Esophagus (tissue), 2 donors: Measurements from ENCODE around the gene ZNF200. TPM values are rescaled to one million over a fixed set of nuclear protein-coding genes. Genes with fewer than 3 reads are reported as not detected.
A peak's percentile ranks its signal among the peaks of the same experiment; 100 is the strongest.
"Not testable (repeated sequence)": the region's sequence is repeated elsewhere in the genome, so short reads cannot be mapped to it uniquely, and the experiment has no call there.

ENCODE experiments used
- H3K27ac ChIP-seq, 2 donors: one replicate each; pipeline ENCODE4 v1.5.1; 2013; ENCODE audit warnings: low read depth in 2 of 2, mild to moderate bottlenecking in 2 of 2, inconsistent platforms in 1 of 2, low read length in 1 of 2, moderate library complexity in 1 of 2
- H3K27me3 ChIP-seq, 2 donors: one replicate each; pipeline ENCODE4 v1.6.1; 2013; ENCODE audit warnings: low read length in 2 of 2, control low read depth in 1 of 2, mild to moderate bottlenecking in 1 of 2; ENCODE audit not compliant: insufficient read depth in 2 of 2, control insufficient read depth in 1 of 2
- H3K36me3 ChIP-seq, 2 donors: one replicate each; pipeline ENCODE4 v1.6.1; 2013; ENCODE audit warnings: low read length in 1 of 2; ENCODE audit not compliant: control insufficient read depth in 2 of 2, insufficient read depth in 2 of 2
- H3K4me1 ChIP-seq, 2 donors: one replicate each; pipeline ENCODE4 v1.6.1; 2013; ENCODE audit warnings: low read length in 1 of 2; ENCODE audit not compliant: control insufficient read depth in 2 of 2, insufficient read depth in 2 of 2
- H3K4me3 ChIP-seq, 2 donors: one replicate each; pipeline ENCODE4 v1.5.1; 2013; ENCODE audit warnings: low read length in 2 of 2, mild to moderate bottlenecking in 2 of 2, low read depth in 1 of 2, moderate library complexity in 1 of 2
- H3K9me3 ChIP-seq, 2 donors: one replicate each; pipeline ENCODE4 v1.6.1; 2013; ENCODE audit warnings: mild to moderate bottlenecking in 2 of 2, low read depth in 1 of 2, low read length in 1 of 2, moderate library complexity in 1 of 2; ENCODE audit not compliant: control insufficient read depth in 2 of 2, insufficient read depth in 1 of 2
- WGBS, 2 donors: extraction: QIAGEN DNeasy Blood & Tissue Kit; methylation state at CpG; one replicate each; pipeline ENCODE4 v1.1.7; 2013; 5-methylcytosine and 5-hydroxymethylcytosine counted together
- polyA plus RNA-seq, 2 donors: library from polyadenylated mRNA; stranded (reverse); fragments of 200-250 nt; gene quantifications; one replicate each; pipeline ENCODE4 v1.2.3, GENCODE V29; 2013
- donor health status: healthy with polysubstance abuse.
- donor health status: Bipolar disorder and iron deficiency.

Gene ZNF200
- polyA plus RNA-seq, 2 donors, result 2.6 to 2.8 TPM

DNA sequence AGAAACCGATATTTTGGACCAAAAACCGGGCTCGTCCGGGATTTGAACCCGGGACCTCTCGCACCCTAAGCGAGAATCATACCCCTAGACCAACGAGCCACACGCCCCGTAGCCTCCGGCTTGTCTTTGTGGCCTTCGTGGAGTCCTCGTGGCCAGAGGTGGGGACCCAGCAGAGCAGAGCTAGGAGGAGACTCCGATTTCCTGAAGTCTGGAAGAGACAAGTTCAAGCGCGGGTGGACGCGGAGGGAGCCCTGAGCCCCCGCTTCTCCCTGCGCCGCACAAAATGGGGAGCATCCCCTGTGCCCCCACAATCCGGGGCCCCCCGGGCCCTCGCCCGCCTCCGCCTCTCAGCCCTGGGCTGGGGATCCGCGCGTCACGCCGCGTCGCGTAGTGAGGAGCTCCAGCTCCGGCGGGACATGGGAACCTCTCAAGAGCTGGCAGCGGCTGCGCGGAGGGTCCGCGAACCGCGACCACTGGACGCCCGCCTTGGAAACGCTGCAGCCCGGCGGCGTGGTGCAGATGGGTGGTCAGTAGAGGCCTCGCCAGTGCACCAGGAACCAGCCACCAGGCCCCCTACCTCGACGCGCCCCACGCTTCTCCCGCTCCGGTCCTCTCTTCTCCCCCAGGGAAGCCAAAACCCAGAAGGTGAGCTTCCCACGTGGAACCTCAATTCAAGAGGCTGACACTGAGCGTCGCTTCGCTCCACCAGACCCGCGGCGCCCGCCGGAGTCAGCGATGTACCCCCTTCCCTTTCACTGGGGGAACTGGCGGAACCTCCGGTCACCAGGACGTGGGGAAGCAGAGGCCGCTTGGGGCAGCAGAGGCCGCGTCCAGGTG lies 52.1 kb downstream of the ZNF200 start:
- Histone ChIP-seq H3K4me3 (peak overlapping the region; percentile 34 to 41), H3K4me1 (peaks cover 2 to 8% of the 10 kb centered on the region in 2 donors), H3K27me3 (peaks cover 5 to 30% of the 10 kb centered on the region in 2 donors), H3K27ac (no peak overlapping the region), H3K9me3 (no peaks in the 10 kb centered on the region), H3K36me3 (no peaks in the 10 kb centered on the region)
- 2% methylated on average over 71 to 72 of the region's 72 CpGs for WGBS, 2 donors

DNA sequence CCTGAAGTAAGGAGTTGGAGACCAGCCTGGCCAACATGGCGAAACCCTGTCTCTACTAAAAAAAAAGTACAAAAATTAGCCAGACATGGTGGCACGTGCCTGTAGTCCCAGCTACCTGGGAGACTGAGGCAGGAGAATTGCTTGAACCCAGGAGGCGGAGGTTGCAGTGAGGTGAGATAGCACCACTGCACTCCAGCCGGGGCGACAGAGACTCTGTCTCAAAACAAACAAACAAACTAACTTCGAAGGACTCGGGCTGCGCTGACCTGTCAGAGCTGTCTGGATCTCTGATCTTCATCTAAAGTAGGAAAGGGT lies 52.7 kb downstream of the ZNF200 start:
- Histone ChIP-seq H3K27me3 (peaks cover 5 to 30% of the 10 kb centered on the region in 2 donors), H3K4me3 (peak overlapping the region in 1 of 2 donors; percentile 41)
- WGBS, 2 donors, result 39 to 41% methylated on average over 8 of the region's 8 CpGs

DNA sequence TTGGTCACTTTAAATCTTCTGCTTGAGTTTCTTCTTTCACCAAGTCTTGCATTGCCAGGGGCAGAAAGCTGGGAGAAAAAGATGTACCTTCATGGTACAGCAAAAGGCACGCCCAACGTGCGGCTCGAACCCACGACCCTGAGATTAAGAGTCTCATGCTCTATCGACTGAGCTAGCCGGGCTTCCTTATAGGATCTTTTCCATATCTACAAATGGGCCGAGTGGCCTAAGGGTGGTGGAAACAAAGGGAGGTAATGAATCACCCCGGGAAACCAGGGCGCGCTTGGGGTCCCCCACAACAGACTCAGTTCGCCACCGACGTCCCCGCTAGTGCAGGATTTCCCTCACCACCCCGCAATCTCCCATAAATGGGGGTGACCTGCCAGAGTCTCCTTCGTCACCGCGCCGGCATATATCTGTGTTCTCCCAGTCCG lies 54.5 kb downstream of the ZNF200 start:
- 28 to 54% methylated on average over 21 of the region's 21 CpGs for WGBS, 2 donors
- Histone ChIP-seq H3K27ac (no peak overlapping the region), H3K36me3 (no peaks in the 10 kb centered on the region), H3K4me3 (no peak overlapping the region), H3K4me1 (peaks cover 3 to 8% of the 10 kb centered on the region in 2 donors), H3K9me3 (no peaks in the 10 kb centered on the region), H3K27me3 (peaks cover 5 to 30% of the 10 kb centered on the region in 2 donors)

More for the DNA sequence above, 52.7 kb downstream of the ZNF200 start:
- not testable (repeated sequence) for H3K36me3 ChIP-seq, H3K4me1 ChIP-seq, H3K27ac ChIP-seq, H3K9me3 ChIP-seq

DNA sequence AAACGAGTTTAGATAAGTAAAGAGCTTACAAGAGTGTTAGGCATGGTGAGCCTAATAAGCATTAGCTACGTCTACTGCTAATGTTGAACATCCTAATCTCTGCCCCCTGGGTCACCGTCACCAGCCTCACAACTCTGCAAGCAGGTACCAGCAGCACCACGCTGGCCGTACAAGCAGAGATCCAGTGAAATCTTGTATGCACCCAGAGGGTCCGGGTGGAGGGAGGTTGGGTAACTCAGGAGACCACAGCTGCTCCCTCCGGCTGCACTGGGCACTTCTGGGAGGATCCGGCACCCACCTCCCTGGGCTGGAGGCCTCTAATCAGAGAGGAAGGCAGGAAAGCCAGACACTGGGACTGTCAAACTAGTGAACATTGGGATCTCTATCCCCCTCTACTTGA lies 55.3 kb downstream of the ZNF200 start:
- H3K27me3 ChIP-seq, result peaks cover 5 to 35% of the 10 kb centered on the region in 2 donors
- no peaks in the 10 kb centered on the region for H3K9me3 ChIP-seq
- no peak overlapping the region for H3K27ac ChIP-seq
- 74 to 77% methylated on average over 8 of the region's 8 CpGs for WGBS, 2 donors
- H3K4me1 ChIP-seq, result peaks cover 7 to 8% of the 10 kb centered on the region in 2 donors
- no peak overlapping the region for H3K4me3 ChIP-seq
- H3K36me3 ChIP-seq, result no peaks in the 10 kb centered on the region

DNA sequence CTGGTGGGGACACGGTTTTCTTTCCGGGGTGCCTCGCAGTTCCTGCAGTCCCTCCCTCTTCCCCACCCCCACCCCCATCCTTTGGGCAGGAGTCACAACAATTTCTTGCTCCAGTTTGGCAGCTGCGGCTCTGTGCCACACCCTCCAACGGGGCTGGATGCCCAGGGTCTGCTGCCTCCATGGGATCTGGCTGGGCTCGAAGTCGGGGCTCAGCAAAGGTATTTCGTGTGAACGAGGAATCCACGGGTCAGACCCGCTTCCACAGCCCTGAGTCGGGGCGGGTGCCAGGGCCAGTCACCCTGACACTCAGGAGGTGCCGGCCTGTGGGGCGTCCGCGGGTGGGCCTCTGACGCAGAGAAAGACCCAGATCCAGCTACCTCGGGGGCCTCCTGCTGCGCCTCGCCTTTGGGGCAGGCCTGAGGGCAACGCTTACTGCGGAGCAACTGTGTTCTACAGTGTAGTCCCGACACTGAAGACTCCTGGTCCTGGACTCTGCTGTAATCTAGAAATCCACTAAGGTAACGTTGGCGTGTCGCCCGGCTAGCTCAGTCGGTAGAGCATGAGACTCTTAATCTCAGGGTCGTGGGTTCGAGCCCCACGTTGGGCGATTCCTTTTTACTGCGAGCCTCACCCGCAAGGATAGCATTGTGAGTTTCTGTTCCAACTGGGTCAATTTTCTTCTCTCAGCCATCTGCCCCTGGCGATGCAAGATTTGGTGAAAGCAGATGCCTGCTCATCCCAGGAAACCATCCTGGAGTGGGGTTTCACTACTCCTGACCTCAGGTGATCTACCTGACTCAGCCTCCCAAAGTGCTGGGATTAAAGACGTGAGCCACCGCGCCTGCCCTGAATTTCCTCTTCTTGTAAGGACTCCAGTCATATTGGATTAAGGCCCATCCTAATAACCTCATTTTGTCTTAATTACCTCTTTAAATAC lies 59.5 kb downstream of the ZNF200 start:
- no peaks in the 10 kb centered on the region for H3K36me3 ChIP-seq
- peaks cover 5 to 24% of the 10 kb centered on the region in 2 donors for H3K27me3 ChIP-seq
- H3K4me3 ChIP-seq, result no peak overlapping the region
- peaks cover 7 to 11% of the 10 kb centered on the region in 2 donors for H3K4me1 ChIP-seq
- no peak overlapping the region for H3K27ac ChIP-seq
- H3K9me3 ChIP-seq, result no peaks in the 10 kb centered on the region
- 13 to 16% methylated on average over 39 of the region's 39 CpGs for WGBS, 2 donors

DNA sequence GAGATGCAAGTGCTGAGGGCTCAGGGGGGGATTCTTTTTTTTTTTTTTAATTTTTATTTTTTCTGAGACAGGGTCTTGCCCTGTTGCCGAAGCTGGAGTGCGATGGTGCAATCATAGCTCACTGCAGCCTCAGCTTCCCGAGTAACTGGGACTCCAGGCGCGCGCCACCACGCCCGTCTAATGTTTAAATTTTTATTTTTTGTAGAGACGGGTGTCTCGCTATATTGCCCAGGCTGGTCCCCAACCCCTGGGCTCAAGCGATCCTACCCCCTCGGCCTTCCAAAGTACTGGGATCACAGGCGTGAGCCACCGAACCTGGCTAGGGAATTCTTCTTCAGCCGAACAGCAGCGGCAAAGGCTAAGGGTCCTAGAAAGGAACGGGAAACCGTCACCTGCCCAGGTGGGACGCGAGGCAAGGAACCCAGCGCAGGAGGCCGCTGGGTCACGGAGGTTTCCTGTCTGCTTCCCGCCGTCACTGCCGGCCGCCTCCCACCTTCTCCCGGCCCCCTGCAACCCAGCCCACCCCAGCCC lies 60.3 kb downstream of the ZNF200 start:
- Histone ChIP-seq H3K27me3 (peaks cover 3 to 17% of the 10 kb centered on the region in 2 donors), H3K9me3 (no peaks in the 10 kb centered on the region), H3K4me3 (no peak overlapping the region), H3K36me3 (no peaks in the 10 kb centered on the region), H3K4me1 (peaks cover 10 to 13% of the 10 kb centered on the region in 2 donors), H3K27ac (no peak overlapping the region)
- WGBS, 2 donors, result 21 to 29% methylated on average over 28 of the region's 28 CpGs

DNA sequence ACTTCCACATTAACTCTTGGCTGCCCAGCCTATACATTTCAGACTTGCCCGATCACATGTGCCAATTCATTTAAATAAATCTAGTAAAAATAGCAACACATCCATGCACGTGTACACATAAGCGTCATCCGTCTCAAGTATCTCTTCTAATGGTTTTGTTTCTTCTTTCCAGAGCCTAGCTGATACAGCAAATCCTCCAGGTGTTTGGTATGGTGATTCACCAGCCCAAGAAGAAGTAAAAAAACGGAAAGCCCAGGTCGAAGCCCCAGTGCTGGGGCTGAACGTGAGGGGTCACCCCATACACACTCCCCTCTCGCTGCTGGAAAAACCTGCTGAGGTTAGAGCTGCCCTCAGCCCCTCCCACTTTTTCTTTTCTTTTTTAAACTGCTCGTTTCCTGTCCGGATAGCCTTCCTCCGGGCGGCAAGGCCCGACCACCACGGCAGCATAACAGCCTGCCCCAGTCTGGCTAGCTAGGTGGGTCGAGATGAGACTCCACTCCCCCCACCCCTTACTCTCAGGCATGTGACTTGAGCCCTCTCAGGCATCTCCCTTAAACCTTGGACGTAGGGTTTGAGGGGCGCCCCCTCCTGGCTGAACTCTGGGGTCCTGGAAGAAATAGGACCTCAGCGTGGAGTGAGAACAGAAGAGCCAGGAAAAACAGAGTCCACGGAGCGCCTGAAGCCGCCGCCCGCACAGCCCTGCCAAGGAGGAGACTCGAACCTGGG lies 60.9 kb downstream of the ZNF200 start:
- no peaks in the 10 kb centered on the region for H3K36me3 ChIP-seq
- H3K4me1 ChIP-seq, result peaks cover 10 to 13% of the 10 kb centered on the region in 2 donors
- peaks cover 0 to 16% of the 10 kb centered on the region in 2 donors for H3K27me3 ChIP-seq
- H3K9me3 ChIP-seq, result no peaks in the 10 kb centered on the region
- H3K27ac ChIP-seq, result no peak overlapping the region
- WGBS, 2 donors, result 8 to 10% methylated on average over 24 of the region's 24 CpGs
- H3K4me3 ChIP-seq, result no peak overlapping the region
